ENCODE measurements around the gene MAP4K2.

- TF ChIP-seq CTCF (IDR thresholded peaks at IDR 0.05) (no peak), EP300 (IDR thresholded peaks at IDR 0.05) (no peak), POLR2A (IDR thresholded peaks at IDR 0.05) (no peak)
Measured at GRCh38 chr11:64762674-64763525, 40.1 kb downstream of the MAP4K2 start.

Measured in suprapubic skin (tissue), 3 donors.